HG02763 (cell line): ENCODE data around the gene MAB21L4.

ENCODE experiments used
- ATAC-seq: cut with Tn5 transposase; IDR thresholded peaks from one replicate; pipeline ENCODE4 v1.9.1; 2021; ENCODE audit warnings: mild to moderate bottlenecking, moderate library complexity; ENCODE audit not compliant: unreplicated experiment

Gene MAB21L4

DNA sequence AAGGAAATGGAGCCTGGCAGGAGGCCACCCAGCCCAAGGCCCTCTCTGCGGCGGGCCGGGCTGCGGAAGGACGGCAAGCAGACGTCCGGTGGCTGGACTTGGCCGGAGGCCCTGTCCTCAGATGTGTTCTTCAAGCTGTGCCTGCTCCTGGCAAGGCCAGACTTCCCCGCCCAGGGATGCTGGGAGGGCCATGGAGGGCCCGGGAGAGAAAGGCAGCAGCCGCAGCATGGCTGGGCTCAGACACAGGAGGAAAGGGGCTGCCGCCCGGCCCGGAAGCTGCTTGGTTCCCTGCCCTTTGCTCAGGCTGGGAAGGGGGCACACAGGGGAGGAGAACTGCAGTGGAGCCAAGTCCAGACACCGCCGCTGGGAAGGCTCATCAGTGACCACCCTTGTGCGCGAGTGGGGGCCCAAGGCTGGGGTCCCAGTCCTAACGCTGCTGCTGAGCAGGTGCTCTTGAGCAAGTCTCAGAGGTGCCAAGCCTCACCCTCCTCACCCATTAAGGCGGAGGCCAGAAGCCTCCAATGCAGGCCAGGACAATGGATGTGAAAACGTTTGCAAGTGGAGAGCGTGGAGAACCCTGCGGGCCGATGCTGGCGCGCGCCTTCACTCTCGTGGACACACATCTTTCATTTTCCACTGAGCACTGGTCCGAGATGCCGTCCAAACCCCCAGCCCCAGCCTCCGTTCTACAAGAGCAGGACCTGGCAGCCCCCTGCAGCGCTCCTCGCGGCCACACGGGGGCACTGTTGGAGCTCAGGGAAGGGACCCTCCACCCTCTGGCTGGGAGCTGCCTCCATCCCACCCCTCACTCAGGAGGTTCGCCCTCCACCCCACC is 18.1 kb upstream of the MAB21L4 start:
- no peak for ATAC-seq

DNA sequence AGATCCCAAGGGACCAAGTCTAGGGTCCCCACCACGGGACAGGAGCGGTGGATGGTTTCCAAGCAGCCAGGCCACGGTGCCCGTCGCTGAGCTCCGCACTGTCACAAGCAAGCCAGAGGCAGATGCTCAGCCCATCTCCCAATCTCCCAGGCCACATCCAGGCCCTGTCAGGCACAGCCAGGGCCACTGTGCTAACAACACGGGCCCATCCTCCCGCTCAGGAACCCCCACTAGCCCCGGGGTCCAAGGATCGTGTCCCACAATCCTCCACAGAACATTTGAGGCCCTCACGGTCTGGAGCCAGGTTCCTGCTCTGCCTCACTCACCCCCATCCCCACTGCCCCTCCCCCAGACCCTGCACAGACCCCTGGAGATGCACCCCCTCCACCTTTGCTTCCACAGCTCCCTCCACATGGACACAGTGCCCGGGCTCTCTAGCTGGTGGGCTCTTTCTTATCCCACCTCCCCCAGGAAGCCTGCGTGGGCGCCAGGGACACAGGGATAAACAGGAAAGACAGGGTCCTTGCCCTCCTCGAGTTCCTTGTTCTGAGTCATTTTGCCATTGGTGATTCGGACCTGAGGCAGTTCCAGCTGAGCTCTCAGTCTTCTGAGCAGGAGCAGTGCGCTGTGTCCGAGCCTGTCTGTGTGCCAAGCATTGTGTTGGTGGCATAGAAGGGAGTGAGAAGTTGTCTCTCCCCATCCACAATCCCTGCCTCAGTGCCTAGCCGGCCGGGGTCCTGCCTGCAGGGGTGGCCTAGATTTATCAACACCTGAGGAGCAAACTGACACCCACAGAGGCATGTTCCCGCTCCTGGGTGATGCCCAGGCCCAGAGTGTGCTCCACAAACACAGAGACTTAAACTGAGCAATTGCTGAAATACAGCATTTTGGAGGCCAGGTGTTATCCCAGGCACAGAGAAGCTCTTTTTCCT is 17.2 kb upstream of the MAB21L4 start:
- no peak for ATAC-seq

DNA sequence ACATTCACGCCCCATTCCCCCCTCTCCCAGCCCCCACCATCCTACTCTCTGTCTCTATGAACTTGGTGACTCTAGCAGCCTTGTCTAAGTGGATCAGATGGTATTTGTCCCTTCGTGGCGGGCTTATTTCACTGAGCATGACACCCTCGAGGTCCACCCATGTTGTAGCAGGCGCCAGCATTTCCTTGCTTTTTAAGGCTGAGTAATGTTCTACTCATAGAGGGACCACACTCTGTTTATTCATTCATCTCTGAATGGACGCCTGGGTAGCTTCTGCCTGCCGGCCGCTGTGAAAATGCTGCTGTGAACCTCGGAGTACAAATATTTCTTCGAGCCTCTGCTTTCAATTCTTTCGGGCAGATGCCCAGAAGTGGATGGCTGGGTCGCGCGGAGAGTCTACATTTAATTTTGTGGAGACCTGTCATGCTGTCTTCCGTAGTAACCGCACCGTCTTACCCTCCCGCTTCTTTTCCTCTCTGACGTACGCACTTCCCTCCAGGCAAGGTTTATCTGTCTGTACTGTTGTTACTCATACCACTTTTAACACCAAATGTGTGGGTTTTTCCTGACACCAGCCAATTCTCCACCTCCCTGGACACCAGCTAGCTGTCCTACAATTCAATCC is 15.8 kb upstream of the MAB21L4 start:
- ATAC-seq: no peak

DNA sequence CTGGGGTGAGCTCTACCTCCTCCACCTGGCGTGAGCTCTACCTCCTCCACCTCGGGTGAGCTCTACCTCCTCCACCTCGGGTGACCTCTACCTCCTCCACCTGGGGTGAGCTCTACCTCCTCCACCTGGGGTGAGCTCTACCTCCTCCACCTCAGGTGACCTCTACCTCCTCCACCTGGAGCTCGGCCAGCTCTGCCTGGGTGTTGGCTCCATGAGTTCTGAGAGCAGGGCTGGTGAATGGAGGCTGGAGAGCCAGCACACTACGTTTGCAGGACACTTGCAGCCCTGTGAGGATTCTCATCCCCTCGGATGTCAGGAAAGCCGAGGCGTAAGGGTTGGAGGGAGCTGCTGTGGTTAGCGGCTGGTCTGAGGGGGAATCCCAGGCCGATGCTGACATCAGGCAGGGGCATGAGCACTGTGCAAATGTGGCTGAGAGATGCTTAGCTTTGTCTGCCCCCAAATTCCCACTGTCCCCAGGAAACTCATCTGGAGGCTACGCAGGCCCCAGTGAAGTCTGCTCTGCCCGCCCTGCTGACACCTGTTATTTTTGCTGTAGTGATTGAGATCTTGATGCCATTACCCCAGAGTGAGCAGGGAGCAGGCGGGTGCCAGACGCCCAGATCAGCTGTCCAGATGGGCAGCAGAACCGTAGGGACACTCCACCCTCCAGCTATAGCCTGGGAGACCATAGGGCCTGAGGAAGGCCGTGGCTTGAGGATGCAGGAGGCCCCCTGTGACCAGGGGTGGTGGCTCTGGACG is 13.4 kb upstream of the MAB21L4 start:
- no peak for ATAC-seq

DNA sequence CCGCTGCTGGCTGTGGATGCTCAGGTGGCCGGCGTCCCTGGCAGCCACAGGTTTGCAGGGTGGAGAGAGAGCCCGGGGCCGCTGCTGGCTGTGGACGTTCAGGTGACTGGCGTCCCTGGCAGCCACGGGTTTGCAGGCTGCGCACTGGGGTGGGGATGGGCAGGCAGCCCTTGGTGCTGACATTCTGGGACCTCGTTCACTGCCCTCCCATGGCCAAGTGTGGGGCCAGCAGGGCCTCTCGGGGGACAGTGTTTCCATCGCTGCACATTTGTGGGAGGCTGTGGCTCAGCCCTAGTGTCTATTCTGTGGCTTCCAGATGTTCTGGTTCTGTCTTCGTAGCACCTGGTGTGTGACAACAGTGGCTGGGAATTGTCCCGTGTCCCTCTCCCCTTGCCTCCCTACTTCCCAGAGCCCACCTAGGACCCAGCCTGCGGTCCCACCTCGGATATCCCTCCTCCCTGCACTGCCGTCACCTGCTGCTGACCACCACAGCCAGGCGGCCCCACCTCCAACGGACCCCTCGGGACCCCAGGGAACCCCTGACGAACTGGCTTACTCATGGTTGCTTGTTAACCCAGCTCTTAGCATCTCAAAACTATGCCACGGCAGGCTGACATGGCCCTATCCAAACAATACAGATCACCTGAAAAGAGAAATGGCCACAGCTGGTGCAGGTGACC is 11.1 kb upstream of the MAB21L4 start:
- no peak for ATAC-seq

DNA sequence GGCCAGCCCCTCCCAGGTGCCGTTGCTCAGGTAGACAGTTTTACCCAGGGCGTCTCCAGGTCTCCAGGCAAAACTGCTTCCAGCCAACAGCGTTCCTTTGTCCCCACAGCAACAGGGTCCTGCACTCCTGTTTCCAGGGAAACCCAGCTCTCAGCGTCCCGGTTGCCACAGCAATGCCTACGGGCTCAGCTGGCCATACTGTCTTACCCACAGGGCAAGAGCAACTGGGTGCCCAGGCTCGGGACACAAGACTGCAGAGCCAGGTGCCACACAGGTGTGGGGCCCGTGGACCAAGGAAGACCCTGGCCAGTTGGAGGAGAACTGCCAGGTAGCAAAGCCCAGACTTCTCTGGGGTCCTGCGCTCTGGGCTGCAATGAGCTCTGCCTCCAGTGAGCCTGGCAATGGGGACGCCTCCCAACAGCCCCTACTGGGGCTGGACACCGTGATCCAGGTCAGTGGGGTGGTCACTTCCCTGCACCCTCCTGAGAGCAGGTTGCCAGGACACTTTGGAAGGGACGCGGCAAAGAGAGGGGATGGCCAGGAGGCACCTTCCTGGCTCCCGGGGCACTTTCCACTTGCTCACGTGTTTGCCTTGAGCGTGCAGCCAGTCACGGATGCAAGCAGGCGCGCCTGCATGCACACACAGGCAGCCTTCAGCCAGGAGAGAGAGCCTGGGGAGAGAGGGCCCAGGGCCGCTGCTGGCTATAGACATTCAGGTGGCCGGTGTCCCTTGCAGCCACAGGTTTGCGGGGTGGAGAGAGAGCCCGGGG is 10.4 kb upstream of the MAB21L4 start, which contains the start of gene CROCC2:
TSS of gene CROCC2 (plus strand) at position 196 of the 770 bp plus-strand sequence. CDS start at position 374, 178 bp downstream.
- ATAC-seq: no peak

DNA sequence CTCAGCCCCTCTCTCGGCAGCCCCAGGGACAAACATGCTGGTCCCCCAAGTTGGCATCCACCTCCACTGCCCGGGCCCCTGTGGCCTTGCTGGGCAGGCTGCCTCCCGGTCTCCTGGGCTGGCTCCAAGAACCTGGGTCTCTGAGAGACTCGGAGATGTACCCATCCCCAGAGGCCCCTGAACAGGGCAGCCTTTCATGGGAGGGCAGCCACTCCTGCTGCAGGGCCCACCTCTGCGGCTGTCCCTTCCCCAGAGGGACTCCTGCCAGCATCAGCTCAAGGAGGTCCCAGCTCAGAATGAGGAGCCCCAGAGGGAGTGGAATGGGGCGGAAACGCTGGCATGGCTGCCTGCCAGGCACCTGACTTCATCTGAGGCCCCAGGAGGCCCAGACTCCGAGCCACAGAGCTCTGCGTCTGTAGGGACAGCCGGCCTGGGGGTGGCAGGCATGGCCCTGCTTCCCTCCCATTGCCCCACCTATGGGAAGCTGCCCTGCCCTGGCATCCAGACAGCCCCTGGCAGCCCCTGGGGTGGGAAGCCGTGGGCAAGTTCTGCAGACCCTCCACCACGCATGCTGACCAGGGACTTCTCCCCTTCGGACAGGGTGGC is 9.3 kb upstream of the MAB21L4 start:
- no peak for ATAC-seq

DNA sequence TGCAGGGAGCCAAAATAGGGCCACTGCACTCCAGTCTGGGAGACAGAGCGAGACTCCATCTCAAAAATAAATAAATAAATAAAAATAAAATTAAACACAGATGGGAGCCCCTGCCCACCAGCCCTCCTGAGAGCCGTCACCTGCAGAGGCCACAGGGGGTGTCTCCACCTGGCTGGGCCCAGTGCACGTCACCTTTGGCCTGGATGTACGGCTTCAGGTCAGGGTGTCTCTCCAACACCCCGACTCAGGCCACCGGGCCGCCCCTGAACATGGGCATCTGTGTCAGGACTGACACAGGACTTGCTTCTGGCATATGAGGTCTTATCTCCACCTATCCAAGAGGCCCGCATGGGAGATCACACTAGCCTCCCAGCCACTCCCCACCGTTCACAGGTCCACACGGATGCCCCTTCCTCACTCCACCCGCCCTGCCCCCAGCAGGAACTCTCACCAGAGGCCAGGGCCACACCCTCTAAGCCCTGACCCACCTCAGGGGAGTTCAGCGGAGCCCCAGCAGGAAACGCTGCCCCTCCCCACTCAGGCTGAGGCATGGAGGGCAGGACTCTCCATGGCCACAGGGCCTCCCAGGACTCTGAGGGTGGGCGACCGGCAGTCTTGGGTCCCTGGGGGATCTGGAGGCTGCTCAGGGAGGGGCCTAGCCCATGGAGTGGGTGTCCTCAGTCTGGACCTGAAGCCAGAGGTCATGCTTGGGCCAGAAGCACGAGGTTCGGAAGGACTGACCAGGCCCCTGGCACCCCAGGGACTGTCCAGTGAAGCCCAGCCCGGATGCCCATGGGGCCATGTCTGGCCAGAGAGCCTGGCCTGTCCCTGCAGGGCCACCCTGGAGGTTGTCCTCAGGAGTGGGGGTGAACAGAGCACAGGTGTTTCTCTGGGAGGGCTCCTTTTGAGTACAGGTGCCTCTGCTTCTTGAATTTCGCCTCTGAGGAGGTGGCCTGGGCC is 8.5 kb upstream of the MAB21L4 start:
- ATAC-seq: no peak

DNA sequence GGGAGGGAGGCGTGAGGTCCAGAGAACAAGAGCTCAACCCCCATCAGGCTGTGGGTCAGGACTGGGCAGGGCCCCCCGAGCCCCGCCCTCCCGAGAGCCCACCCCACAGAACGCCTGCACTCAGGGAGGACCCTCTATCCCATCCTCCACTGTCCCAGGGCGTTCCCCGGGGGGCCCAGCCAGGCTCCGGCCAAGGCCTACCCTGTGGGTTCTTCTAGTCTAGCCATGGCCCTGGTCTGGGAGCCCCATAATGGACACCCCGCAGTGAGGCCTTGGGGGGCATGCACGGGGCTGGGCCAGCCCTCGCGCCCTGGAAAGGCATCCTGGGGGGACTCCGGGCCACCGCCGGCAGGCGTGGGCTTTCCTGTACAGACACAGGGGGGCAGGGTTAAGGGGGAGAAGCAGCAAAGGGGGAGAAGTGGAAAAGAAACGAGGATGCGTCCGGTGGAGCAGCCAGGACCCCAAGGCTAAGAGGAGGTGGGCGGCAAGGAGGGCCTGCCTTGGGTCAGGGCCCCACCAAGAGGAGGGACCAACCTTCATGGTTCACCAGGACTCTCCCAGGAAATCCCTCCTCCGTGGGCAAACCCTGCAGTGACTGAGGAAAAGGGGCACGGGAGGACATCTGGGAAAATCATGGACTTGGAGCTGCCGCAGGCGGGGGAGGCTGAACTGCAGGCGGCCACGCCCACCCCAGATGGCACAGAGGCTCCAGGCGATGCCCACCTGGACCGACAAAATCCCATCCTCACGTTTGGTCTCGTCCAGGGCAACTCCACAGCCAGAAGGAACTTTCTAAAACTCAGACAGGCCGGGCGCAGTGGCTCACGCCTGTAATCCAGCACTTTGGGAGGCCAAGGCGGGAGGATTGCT is 7.5 kb upstream of the MAB21L4 start:
- no peak for ATAC-seq

DNA sequence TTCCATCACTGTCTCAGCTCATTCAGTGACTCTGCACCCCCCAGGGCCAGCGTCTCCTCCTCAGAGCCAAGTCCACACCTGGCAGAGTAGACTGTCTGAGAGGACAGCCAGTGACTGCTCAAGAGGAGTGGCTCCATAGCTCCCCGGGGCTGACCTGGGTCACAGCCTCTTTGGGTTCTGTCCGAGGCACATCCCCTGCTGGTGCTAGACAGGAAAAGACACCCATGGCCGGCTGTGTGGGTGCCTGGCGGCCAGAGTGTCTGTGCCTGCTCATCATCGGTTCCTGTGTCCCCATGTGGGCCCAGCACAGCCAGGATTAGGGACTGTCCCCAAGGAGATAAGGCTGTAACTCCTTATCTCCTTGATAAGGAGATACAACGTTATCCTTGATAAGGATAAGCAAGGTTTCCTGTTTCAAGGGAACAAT is 6.7 kb upstream of the MAB21L4 start:
- ATAC-seq: no peak

DNA sequence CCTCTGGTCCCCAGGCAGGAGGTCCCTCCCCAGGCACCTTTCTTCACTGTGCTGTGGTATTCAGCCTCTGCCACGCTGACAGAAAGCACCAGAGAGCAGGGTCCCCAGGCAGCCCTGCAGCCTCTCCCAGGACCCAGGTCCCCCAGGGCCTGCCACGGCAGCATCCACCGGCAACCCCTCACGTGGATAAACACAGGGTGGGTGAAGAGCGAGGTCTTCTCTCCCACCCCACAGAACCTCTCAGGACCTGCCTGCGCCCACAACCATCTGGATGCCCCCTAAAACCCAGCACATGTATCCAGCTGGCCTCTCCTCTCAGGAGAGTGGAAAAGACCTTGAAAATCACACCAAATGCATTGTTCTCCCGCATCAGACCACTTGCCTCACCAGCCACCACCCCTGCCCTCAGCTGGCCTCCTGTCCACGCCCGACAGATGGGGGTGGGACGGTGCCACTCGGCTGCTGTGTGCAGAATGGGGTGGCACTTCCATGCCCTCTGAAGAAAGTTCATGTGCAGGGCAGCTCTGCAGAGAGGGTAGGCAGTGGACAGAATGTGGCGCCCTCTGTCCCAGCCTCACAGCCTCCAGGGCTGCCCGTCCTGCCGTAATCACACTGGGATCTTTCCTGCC is 6.1 kb upstream of the MAB21L4 start:
- no peak for ATAC-seq

DNA sequence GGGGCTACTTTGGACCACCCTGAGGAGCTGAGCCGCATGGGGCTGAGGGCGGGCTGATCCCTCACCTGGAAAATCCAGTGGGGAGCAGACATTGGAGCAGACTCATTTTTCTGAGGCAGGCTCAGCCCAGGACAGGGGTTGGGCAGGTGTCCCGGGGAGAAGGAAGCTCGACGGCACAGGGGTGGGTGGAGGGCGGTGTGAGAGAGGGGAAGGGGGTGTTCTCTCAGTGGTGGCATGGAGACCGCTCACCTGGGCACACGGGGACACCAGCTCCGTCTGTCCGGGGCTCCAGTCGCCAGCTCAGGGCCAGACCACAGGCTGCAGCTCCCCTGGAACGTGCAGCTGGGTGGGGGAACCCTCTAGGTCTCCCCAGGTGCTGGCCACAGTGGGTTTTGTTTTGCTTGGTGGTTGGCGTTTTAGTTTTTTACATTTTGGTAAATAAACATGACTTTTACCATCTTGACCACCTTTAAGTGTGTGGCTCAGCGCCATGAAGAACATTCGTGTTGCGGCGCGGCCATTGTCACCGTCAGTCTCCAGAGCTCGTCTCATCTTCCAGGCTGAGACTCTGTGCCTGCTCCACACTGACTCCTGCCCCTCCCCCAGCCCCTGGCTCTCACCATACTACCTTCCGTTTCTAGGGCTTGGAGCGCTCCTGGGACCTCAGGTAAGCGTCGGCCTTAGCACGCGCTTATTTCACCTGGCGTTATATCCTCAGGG is 4.3 kb upstream of the MAB21L4 start:
- no peak for ATAC-seq

DNA sequence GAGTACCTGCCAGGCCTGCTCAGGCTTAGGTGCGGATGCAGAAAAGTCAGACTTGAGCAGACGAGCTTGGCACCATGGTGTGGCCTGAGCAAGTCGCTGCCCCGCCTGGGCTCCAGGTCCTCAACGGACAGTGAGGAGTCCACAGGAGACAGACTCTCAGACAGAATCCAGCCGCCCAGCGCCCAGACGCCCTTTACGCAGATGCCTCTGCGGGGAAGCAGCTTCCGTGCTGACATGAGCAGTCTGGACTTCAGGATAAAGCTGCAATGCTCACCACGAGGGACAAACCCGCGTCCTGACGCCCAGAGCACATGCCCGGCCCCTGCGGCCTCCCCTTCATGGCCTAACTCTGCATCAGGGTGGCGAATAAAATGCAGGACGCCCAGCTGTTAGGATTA is 3.5 kb upstream of the MAB21L4 start:
- ATAC-seq: no peak

DNA sequence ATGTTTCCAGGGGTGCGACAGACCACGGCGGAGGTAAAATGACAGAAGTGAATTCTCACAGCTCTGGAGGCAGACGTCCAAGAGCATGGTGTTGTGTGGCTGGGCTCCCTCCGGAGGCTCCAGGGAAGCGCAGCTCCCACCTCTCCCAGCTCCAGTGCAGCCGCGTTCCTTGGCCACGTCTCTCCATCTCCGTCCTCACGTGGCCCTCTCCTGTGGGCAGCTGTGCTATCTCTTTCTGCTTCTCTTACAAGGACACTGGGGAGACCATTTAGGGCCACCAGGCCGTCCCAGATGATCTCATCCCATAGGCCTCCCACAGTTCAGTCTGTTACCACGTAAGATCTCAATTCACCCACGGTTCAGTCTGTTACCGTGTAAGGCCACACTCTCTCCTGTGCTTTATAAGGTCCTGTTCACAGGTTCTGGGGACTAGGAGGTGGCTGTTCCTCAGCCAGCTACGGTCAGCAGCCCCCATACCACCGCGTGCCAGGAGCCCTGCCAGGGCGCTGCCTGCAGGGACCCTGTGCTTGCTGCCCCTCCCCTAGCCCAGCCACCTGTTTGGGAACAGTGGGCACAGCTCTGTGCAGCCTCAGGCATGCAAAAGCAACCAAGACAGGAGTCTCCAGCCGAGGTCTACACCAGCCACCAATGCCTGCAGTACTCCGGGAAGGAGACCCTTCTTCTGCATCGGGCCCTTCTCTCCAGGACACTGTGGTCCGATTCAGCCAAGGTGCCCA is 2.9 kb upstream of the MAB21L4 start:
- ATAC-seq: no peak
